Measurements from ENCODE around the gene VSTM4.

DNA sequence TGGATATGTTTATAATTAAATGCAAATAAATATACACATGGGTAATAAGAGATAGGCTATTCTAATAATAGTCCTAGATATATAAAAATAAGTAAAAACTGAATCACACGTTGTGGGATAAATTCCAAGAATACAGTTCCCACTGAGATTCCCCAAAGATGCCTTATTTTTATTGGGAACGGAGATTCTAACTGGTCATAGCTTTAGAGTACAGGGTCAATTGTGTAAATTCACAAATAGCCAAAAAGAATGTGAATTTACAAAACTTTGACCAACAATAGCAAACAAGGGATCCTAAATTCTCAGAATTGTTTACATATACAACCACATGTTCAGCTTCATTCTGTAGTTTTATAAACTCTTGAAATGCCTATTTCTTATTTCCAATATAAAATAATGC lies 65.0 kb downstream of the VSTM4 start:
- TF ChIP-seq POLR2A (IDR thresholded peaks at IDR 0.05; ENCODE audit: extremely low read depth, insufficient read length) = no peak
- TF ChIP-seq, protein P1, sequence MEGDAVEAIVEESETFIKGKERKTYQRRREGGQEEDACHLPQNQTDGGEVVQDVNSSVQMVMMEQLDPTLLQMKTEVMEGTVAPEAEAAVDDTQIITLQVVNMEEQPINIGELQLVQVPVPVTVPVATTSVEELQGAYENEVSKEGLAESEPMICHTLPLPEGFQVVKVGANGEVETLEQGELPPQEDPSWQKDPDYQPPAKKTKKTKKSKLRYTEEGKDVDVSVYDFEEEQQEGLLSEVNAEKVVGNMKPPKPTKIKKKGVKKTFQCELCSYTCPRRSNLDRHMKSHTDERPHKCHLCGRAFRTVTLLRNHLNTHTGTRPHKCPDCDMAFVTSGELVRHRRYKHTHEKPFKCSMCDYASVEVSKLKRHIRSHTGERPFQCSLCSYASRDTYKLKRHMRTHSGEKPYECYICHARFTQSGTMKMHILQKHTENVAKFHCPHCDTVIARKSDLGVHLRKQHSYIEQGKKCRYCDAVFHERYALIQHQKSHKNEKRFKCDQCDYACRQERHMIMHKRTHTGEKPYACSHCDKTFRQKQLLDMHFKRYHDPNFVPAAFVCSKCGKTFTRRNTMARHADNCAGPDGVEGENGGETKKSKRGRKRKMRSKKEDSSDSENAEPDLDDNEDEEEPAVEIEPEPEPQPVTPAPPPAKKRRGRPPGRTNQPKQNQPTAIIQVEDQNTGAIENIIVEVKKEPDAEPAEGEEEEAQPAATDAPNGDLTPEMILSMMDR (IDR thresholded peaks at IDR 0.05; ENCODE audit: low read depth, low read length) = no peak
- TF ChIP-seq MYC (IDR thresholded peaks at IDR 0.05; ENCODE audit: low read depth, low read length) = no peak

Measured in NB4 (cell line).